Endometrial microvascular endothelial cells (primary cell): ENCODE measurements around the gene GSAP. TPM values are rescaled to one million over a fixed set of nuclear protein-coding genes. Genes with fewer than 3 reads are reported as not detected.
"Not testable (repeated sequence)": the region's sequence is repeated elsewhere in the genome, so short reads cannot be mapped to it uniquely, and the experiment has no call there.

Source experiments
- in situ Hi-C: cut with HindIII; loops from 2 replicates; pipeline ENCODE4 v1.10.0; 2017; ENCODE audit warnings: low sequenced_read_pairs, low pct_unique_long_range_greater_than_20kb; ENCODE audit errors: inconsistent ontology term
- total RNA-seq: library from RNA; depleted of rRNA; stranded (reverse); fragments of >200 nt; gene quantifications from one replicate; pipeline ENCODE4 v1.2.3, GENCODE V29; 2015; ENCODE audit errors: inconsistent ontology term

The GSAP gene
- total RNA-seq, 1 donor from 2014 or later = 5.2 TPM

DNA sequence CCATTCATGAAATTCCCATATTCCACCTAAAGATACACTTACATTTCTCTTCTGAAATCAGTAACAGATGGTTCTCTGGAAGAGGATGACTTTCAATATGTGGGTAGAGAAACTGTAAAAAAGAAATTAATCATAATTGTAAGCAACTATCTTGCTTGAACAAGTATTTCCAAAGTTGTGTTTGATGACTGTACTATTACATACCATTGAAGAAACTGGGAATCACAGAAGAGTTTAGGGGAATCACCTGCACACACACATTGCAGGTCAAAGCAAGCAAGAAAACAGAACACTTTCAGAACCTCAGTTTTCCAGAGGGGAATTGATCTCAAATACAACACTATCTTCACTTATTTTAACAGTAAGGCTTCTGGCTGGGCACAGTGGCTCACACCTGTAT is 33.6 kb downstream of the GSAP start:
- in situ Hi-C loops = no loop called here

DNA sequence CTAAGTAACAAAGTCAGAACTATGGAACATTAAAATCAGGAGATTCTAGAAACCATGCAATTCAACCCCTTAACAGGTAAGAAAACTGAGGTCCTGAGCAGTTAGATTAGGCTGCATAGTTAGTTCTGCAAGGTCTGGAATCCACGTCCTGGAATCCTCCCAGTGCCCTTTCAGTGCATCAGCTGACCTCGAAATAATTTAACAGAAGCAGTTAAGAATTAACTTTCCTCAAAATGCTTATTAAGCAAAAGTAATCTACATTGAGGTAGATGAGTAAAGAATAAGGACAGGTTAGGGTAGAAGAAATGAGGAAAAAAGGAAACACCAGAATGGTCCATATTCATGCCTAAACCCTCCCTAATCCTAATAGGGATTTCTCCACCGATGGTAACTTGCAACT is 37.6 kb downstream of the GSAP start:
- in situ Hi-C loops = no loop called here

DNA sequence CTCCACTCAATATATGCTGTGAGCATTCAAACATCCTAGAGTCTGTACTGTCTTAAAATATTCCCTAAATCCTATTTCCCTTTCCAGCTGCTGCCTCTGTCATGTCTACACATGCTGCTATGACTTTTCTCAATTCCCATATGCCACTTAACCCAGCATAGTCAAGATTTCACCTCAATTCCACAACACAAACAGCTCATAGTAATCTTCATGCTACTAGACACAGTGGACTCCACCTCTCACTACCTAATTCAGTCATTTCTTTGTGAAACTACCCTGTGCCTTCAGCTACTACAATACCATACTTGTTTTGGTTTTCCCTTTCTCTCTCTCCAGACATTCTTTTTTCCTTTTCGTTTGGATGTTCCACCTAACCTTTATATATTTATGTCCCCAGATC is 45.5 kb downstream of the GSAP start:
- in situ Hi-C loops = no loop called here

DNA sequence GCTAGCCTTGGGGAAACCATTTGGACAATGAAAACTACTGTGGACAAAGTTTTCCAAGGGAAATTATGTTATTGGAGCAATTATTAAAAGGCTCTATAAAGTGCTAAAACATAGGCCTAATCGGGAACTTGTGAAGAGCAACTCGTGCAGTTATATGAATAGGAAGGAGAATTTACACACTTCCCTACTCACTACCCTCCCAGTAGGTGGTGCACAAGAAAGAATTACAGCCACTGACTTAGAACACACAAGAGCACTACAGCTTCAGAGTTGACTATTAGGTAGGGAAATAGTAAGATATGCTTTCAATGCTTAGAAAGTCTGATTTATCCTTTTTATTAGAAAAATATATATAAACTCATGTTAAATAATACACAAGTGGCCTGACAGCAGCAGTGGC is 47.2 kb downstream of the GSAP start:
- in situ Hi-C loops = no loop called here

DNA sequence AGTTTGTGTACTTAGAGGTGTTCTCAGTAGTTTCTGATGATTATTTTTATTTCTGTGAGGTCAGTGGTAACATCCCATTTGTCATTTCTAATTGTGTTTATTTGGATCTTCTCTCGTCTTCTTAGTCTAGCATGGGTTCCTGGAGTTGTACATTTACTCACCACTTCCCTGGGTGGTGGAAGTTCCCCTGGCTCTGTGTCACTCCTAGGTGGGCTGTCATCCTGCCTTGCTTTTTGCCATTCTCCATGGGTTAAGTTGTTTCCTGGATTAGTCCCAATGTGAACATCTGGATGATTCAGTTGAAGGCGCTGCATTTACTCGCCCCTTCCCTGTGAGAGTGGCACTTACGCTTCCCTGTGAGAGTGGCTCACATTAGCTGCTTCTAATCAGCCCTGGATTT is 48.2 kb downstream of the GSAP start:
- in situ Hi-C loops = no loop called here

DNA sequence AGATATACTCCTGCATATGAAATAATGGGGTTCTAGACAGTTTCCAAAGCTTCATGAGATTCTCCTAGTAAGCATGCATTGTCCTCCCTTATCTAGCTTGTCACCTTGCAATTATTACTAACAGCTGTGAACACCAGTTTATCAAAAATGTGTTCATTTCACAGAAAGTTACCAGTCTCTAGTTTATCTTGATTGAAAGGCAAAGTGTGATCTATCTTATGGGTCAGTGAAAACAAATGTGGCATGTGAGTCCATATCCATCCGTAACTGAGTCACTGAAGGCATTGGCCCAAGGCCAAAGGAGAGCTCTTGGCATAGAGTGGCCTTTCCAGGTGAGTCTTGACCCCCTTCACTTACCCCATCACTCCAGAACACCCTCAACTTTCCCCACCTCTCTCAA is 53.2 kb downstream of the GSAP start:
- in situ Hi-C loops = no loop called here

DNA sequence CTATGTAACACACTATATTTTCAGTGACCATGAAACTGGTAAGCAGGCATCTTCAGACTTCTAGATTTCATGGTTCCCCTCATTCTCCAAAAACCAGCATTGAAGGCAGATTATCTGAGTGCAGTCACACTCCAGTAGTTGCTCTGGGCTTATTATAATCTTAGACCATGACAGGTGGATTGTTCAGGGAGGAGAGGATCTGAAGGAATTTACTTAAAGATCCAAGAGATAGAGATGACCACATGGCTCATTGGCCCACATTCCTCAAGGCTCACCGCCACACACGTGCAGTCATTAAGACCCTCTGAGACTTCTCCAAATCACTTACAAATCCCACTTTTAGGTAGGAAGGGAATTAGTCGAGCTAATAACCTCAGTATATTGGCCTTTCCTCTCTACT is 55.2 kb downstream of the GSAP start:
- in situ Hi-C loops = no loop called here

DNA sequence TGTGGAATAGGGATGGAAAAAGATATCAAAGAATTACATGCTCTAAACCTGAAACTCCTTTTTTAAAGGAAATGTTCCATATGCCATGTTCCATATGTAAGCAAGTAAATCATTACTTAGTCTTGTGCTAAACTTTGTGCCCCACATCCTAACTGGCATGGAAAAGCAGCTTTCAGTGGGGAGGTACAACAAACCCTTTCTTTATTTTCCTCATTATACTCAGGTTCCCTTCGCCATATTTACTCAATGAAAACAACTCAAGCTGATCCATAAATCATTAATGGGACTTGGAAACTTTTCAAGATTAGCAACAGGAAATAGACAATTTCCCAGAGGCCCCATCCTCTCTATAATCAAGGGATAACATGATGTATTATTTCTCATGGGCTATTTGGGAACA is 56.0 kb downstream of the GSAP start:
- in situ Hi-C loops = no loop called here

DNA sequence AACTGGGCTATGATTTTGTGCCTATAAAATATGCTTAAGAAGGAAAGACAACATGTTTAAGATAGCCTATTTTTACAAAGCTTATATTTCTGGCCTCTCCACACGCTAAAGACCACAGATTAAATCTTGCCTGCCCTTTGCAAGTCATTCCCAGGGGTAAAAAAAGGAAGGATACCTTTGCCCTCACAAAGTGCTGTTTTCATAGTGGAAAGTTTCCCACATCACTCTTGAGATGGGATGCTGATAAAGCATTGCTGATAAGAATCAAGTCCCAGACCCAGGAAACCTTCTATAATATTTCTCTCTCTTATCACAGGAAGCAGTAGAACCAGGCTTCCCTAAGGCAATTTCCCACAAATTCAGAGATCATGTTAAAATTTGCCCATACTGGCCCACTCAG is 56.5 kb downstream of the GSAP start:
- in situ Hi-C loops = no loop called here

DNA sequence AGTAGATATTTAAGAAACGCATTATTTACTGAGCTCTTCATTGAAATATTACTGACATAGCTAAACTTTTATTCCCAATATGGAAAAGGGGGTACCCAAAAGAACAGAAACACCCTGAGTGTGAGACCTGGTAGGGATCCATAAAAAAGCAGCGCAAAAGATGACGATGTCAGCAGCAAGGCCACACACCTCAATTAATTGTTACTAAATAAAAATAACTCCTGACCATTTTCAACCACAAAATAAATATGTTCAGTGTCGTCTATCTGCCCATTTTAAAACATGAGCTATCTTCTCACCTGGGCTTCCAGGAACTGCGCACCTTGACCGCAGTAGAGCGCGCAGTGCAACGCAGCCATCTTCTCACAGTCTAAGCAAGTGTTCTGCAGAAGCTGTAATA is 61.2 kb downstream of the GSAP start:
- in situ Hi-C loops = no loop called here

DNA sequence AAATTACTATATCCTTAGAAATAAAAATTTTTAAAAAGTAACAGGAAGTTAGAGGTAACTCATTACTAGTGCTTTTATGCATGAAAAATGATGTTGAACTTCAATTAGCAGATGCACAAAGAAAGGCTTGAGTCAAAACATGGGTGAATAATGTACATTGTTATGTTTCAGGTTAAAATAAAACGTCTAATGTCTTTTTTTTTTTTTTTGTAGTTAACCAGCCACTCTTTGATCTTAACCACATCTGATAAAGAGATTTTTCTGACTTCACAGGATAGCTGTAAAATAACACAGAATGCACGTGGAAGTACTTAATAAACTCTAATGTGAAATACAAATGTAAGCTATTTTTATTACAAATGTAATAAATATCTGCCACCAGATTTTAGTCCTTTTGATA is 61.7 kb downstream of the GSAP start:
- in situ Hi-C loops = no loop called here

DNA sequence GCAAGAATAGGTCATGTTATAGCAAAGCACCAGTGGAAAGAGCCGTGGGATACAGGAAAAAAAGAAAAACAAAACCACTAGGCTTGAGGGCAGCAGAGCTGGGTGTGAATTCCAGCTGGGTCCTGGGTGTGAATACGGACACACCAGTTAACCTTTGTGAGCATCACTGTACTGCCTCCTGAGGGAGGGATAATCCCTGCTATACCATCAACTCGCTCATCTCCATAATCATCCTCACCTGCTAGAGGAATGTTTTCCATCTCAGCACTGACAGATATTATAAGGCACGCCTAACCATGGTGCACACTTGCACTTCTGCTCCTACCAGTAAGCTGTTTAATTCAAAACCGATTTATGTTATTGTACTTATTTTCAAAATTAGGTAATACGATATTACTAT is 62.2 kb downstream of the GSAP start:
- in situ Hi-C loops = no loop called here

DNA sequence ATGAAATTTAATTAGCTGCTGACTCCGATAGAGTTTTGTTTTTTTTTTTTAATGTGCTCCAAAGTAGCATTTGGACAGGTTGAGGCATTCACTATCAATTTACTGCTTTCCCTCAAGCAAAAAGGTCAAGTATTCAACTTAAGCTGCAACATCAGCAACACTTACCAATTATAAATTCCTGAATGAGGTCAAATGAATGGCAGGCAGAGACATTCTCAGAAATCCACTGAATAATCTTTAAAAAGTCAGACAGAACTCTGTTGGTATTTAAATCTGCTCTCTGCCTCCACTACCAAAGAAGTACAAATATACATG is 62.8 kb downstream of the GSAP start:
- in situ Hi-C loops = no loop called here

DNA sequence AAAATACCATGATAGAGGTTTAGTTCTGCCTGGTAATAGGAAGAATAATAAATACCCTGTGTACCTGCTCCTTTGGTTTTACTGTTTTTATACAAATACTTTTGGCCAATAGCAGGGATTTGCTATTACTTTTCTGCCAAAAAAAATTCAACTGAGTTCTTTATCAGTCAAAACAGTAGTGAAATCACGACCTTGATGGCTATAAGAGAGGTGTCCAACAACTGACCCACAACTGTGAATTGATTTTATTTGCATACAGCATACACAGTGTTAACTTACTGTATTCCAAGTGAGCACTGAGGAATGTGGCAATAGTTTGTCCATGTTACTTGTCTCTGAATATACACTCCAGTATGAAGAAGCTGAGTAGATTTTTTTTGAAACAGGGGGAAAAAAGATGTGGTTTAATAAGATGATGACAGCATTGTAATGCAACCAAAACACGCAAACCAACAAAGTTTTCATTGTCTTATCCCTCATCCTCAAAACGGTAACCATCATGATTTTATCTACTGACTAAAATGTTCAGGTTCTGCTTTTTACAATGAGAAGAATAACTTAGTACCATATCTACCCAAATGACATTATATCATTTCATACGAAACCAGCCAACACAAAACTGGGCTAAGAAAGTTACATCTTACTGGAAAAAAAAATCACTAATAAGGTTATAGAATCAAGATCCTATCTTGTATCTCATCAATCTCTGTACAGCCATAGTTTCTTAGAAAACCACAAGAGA is 63.3 kb downstream of the GSAP start:
- in situ Hi-C loops = no loop called here

DNA sequence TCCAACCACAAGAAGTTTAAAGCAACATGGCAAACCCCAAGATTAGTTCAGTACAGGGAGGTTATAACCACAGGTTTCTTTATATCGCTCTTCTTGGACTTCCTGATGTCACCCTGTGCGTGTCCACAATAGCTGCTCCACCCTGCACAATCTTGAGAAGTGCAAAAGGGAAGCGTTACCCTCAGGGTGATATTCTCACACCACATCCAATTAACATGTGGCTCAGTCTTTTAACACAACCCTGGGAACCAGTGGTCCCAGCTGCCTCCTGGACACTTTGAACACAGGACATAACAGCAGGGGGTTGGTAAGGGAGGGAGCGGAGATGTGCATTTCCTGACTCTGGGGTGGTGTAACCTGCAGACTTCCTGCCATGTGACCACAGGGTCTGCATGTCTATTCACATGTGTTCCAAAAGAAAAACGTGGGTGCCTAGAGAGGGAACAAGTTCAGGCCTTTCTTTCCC is 64.6 kb downstream of the GSAP start:
- in situ Hi-C loops = no loop called here

DNA sequence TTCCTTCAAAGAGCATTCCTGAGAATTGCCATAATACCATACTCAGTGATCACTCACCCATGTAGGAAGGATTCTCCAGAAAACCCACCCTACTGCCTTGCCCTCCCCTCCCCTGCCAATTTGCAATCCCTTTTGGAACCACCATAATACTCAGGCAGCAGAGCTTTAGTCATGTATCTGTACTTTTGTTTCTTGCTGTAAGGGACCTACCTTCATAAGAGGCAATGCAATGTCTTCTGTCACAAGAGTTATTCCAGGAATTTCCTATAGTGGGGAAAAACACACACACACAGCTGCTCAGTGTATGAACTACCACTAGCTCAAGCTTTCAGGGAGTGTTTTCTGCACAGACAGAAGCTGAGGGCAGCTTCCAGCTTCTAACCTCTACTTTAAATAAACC is 67.0 kb downstream of the GSAP start:
- in situ Hi-C loops = no loop called here

DNA sequence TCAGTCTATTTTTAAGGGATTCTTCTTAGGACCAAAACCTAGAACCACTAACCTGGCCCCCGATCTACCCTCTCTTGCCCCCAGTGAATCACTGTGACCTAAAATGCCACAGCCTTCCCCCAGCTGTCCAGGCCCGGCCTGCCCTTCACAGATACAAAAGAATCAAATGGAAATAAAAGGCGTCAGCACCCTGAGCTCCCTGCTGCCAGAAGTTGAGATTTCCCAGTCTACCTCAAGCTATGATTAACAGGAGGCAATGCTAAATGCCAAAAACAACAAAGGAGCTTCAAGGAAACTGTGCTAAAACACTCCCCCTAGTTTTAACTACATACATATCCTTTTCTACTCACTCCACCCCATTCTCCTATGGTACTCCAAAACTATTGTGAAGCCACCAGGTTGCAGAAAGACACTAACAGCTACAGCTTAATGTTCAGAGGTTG is 67.8 kb downstream of the GSAP start:
- in situ Hi-C loops = no loop called here

DNA sequence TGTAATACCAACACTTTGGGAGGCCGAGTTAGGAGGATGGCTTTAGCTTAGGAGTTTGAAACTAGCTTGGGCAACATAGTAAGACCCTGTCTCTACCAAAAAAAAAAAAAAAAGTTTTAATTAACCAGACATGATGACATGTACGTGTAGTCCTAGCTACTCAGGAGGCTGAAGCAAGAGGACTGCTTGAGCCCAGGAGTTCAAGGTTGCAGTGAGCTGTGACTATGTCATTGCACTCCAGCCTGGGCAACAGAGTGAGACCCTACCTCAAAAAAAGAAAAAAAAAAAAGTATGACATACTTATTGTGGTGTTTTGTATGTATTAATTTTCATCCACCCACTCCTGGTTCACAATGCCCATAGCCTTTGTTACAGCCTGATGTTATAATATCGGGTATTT is 69.7 kb downstream of the GSAP start:
- in situ Hi-C loops = no loop called here

DNA sequence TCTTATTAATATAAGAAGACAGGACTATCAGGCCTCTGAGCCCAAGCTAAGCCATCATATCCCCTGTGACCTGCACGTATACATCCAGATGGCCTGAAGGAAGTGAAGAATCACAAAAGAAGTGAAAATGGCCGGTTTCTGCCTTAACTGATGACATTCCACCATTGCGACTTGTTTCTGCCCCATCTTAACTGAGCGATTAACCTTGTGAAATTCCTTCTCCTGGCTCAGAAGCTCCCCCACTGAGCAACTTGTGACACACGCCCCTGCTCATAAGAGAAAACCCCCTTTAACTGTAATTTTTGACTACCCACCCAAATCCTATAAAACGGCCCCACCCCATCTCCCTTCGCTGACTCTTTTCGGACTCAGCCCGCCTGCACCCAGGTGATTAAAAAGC is 70.7 kb downstream of the GSAP start:
- in situ Hi-C loops = not testable (repeated sequence)

DNA sequence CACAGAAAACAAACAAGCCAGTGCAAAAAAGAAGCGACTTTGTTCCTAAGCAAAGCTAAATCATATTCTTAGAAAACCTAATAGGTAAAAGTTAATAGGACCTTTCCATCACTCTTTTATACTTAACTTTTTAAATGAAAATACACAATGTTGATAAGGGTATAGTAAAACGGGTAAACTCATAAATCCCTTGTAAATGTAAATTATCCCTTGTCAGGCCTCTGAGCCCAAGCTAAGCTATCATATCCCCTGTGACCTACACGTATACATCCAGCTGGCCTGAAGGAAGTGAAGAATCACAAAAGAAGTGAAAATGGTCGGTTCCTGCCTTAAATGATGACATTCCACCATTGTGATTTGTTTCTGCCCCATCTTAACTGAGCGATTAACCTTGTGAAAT is 76.4 kb downstream of the GSAP start:
- in situ Hi-C loops = no loop called here

DNA sequence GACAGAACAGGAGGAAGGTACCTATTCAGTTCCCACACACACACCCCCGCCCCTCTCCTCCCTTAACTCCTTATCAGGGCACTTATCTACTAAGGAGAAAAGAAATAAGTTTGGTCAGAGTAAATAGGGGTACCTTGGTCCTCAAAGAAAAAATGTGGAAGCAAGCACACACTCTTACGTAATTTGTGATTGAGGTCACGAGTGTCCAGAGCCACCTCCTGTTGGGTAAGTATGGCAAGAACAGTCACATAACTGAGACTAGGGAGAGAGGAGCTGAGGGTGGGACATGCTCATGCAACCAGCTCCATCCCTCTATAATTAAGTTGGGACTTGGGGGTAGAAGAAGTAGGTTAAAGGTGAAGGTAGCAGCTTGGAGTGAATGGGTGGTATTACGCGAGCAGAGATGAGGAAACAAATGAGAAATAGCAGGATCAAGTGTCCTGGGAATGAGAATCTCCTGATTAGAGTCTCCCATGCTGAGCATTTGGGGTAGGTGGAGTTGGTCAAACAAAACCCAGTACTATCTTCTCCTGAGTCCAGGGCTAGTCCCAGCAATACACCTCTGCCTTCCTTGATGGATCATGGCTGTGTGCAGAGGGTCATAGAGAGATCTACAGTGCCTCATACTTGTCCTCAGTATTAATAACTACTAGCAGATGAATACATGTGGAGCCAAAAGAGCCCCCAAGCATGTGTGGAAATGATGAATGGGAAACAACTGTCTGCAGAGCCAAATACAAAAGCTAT is 77.1 kb downstream of the GSAP start:
- in situ Hi-C loops = no loop called here
